Smooth muscle cell (in vitro differentiated cells): ENCODE data around the gene MSMB. TPM values are rescaled to one million over a fixed set of nuclear protein-coding genes. Genes with fewer than 3 reads are reported as not detected.
"Not testable (repeated sequence)": the region's sequence is repeated elsewhere in the genome, so short reads cannot be mapped to it uniquely, and the experiment has no call there.

ENCODE experiments used
- DNase-seq: peaks from one replicate; lab custom pipeline; 2025; ENCODE audit not compliant: unreplicated experiment; lab: John Stamatoyannopoulos, UW
- H2AFZ ChIP-seq: fragments of 200-600 bp; sonication (generic); 2 replicates; pipeline ENCODE4 v1.6.0; 2016; ENCODE audit warnings: antibody characterized with exemption, low read depth, mild to moderate bottlenecking
- H3F3A ChIP-seq: fragments of 200-600 bp; sonication (generic); 2 replicates; pipeline ENCODE4 v1.6.0; 2017; ENCODE audit warnings: antibody characterized with exemption, low read depth
- H3K27ac ChIP-seq: fragments of 200-600 bp; sonication (generic); 2 replicates; pipeline ENCODE4 v1.5.1; 2016; ENCODE audit warnings: low read depth, mild to moderate bottlenecking
- H3K27me3 ChIP-seq: fragments of 200-600 bp; sonication (generic); 2 replicates; pipeline ENCODE4 v1.6.1; 2016; ENCODE audit warnings: low read depth, mild to moderate bottlenecking
- H3K36me3 ChIP-seq: fragments of 200-600 bp; sonication (generic); 2 replicates; pipeline ENCODE4 v1.5.1; 2016; ENCODE audit warnings: low read depth
- H3K4me1 ChIP-seq: fragments of 200-600 bp; sonication (generic); 2 replicates; pipeline ENCODE4 v1.5.1; 2016; ENCODE audit warnings: low read depth
- H3K4me2 ChIP-seq: fragments of 200-600 bp; sonication (generic); 2 replicates; pipeline ENCODE4 v1.6.0; 2016; ENCODE audit warnings: mild to moderate bottlenecking
- H3K4me3 ChIP-seq: fragments of 200-600 bp; sonication (generic); 2 replicates; pipeline ENCODE4 v1.5.1; 2016; ENCODE audit warnings: mild to moderate bottlenecking
- H3K79me2 ChIP-seq: fragments of 200-600 bp; sonication (generic); 2 replicates; pipeline ENCODE4 v1.6.0; 2016; ENCODE audit warnings: low read depth, mild to moderate bottlenecking
- H3K9ac ChIP-seq: fragments of 200-600 bp; sonication (generic); 2 replicates; pipeline ENCODE4 v1.6.0; 2016; ENCODE audit warnings: low read depth
- H3K9me3 ChIP-seq: fragments of 200-600 bp; sonication (generic); replicated peaks from 2 replicates; pipeline ENCODE4 v1.5.1; 2016; ENCODE audit warnings: low read depth
- H4K20me1 ChIP-seq: fragments of 200-600 bp; sonication (generic); 2 replicates; pipeline ENCODE4 v1.6.0; 2016; ENCODE audit warnings: low read depth
- CTCF ChIP-seq: fragments of 200-600 bp; sonication (generic); IDR thresholded peaks from 2 replicates; pipeline ENCODE4 v1.5.1; 2017; ENCODE audit warnings: borderline replicate concordance, mild to moderate bottlenecking, antibody characterized with exemption; ENCODE audit not compliant: insufficient read depth, poor library complexity, severe bottlenecking
- WGBS: methylation state at CpG from one replicate; pipeline ENCODE4 v1.1.7; 2016; ENCODE audit warnings: low lambda C conversion rate; 5-methylcytosine and 5-hydroxymethylcytosine counted together
- polyA plus RNA-seq: library from polyadenylated mRNA; unstranded; fragments of >200 nt; fragmentation: Nextera tagmentation; extraction: Ambion mirVana; gene quantifications from 2 replicates; pipeline ENCODE4 v1.2.1, GENCODE V29; 2016
- small RNA-seq: library from RNA; depleted of rRNA; stranded (forward); fragments of <200 nt; gene quantifications from one replicate; pipeline ENCODE3, GENCODE V24; 2014
- total RNA-seq: library from RNA; depleted of rRNA; stranded (reverse); fragments of >200 nt; gene quantifications from 2 replicates; pipeline ENCODE4 v1.2.3, GENCODE V29; 2014

Gene MSMB
- total and polyA plus RNA-seq, 2 experiments from 2014 or later, result 0.50 TPM; not detected in 1

- Histone ChIP-seq H3F3A (no peaks in the 10 kb centered on the region), H3K4me2 (no peak overlapping the region), H3K9ac (no peak overlapping the region), H3K36me3 (peaks cover 5% of the 10 kb centered on the region), H3K9me3 (no peaks in the 10 kb centered on the region), H2AFZ (no peak overlapping the region), H3K79me2 (peaks cover 4% of the 10 kb centered on the region), H3K27ac (no peak overlapping the region), H3K27me3 (no peaks in the 10 kb centered on the region), H4K20me1 (peaks cover 22% of the 10 kb centered on the region), H3K4me1 (no peaks in the 10 kb centered on the region), H3K4me3 (no peak overlapping the region)
- 97% methylated on average over 4 of the region's 4 CpGs for WGBS
- no peak for TF ChIP-seq CTCF
- DNase-seq, result no peak
Observed at GRCh38 chr10:45997557-45997956, 48.5 kb downstream of the MSMB start.

- H3F3A ChIP-seq, H3K4me3 ChIP-seq, H3K9ac ChIP-seq, DNase-seq, H3K79me2 ChIP-seq, H3K9me3 ChIP-seq, H3K36me3 ChIP-seq, H2AFZ ChIP-seq, H3K27me3 ChIP-seq, H3K4me2 ChIP-seq, H3K4me1 ChIP-seq, H3K27ac ChIP-seq: not testable (repeated sequence)
- peaks cover 19% of the 10 kb centered on the region for H4K20me1 ChIP-seq
- 92% methylated on average over 3 of the region's 3 CpGs for WGBS
Observed at GRCh38 chr10:45985590-45985989, 60.5 kb downstream of the MSMB start.

- H3F3A ChIP-seq, H3K4me2 ChIP-seq, H3K9ac ChIP-seq, H3K36me3 ChIP-seq, DNase-seq, H2AFZ ChIP-seq, H3K4me3 ChIP-seq, H3K9me3 ChIP-seq, H3K27ac ChIP-seq, H3K27me3 ChIP-seq, H3K4me1 ChIP-seq: not testable (repeated sequence)
- 92% methylated on average over 2 of the region's 2 CpGs for WGBS
- peaks cover 13% of the 10 kb centered on the region for H3K79me2 ChIP-seq
- H4K20me1 ChIP-seq, result peaks cover 19% of the 10 kb centered on the region
Observed at GRCh38 chr10:45984473-45984872, 61.6 kb downstream of the MSMB start.

- H3K9me3 ChIP-seq, H3K27me3 ChIP-seq, H3K9ac ChIP-seq, H3K4me3 ChIP-seq, DNase-seq, H3F3A ChIP-seq, H3K4me1 ChIP-seq, H3K36me3 ChIP-seq, H3K27ac ChIP-seq, H3K4me2 ChIP-seq, H2AFZ ChIP-seq: not testable (repeated sequence)
- Histone ChIP-seq H3K79me2 (peaks cover 18% of the 10 kb centered on the region), H4K20me1 (peaks cover 21% of the 10 kb centered on the region)
- TF ChIP-seq CTCF, result peak; percentile 45
- WGBS, result 74% methylated on average over 6 of the region's 6 CpGs
Observed at GRCh38 chr10:45983538-45984186, 62.4 kb downstream of the MSMB start.

Small RNA genes within 50 kb of the gene (small RNA-seq; reads per million reads assigned to genes)
- gene SNORA74C-1, result not detected

Other genes starting within 250 kb of the MSMB start
- 5.0 and 23.3 TPM in 2 replicates for gene AGAP4, start 198.8 kb downstream of the MSMB start, total RNA-seq
- 4.7 and 7.7 TPM in 2 replicates for gene AGAP4, start 198.8 kb downstream of the MSMB start, polyA plus RNA-seq
- gene TIMM23, start 73.8 kb downstream of the MSMB start, total RNA-seq, result 66.3 and 89.4 TPM in 2 replicates
- gene TIMM23, start 73.8 kb downstream of the MSMB start, polyA plus RNA-seq, result 105 and 115 TPM in 2 replicates
- 147 and 158 TPM in 2 replicates for gene NCOA4, start 15.6 kb downstream of the MSMB start, total RNA-seq
- 61.3 and 66.3 TPM in 2 replicates for gene NCOA4, start 15.6 kb downstream of the MSMB start, polyA plus RNA-seq
- gene ANTXRL, start 240.7 kb upstream of the MSMB start, total RNA-seq, result not detected in 2 replicates
- gene ANTXRL, start 240.7 kb upstream of the MSMB start, polyA plus RNA-seq, result not detected in 2 replicates